ENCODE measurements around the gene TCEA3.

Gene TCEA3

DNA sequence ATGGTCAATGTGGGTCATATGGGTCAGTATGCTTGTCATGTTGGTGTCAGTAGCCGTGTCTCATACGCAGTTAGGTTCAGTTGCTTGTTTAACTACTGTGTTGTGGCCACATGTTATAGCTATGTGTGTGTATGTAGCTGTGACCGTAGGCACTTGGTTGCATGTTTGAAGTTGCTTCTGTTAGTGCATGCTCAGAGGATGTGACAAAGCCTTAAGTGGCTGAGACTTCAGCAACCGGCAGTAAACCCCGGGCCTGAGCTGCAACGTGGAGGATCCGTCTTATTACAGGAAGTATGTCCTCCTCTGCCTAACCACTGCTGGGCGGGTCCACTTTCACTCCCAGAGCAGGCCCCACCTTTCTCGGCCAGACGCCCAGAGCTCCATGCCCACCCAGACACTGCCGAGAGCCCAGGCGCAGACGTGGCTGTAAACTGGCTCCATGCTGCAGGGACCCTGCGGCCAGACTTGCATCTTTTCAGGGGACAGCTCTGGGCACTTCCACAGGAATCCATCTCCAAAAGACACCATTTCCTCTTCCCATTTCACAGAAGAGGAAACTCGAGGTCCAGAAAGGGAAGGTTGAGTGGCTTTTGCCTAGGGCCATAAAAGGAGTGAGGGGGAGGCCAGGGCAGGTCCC is 2.2 kb downstream of the TCEA3 start:
- TF ChIP-seq, protein P1, sequence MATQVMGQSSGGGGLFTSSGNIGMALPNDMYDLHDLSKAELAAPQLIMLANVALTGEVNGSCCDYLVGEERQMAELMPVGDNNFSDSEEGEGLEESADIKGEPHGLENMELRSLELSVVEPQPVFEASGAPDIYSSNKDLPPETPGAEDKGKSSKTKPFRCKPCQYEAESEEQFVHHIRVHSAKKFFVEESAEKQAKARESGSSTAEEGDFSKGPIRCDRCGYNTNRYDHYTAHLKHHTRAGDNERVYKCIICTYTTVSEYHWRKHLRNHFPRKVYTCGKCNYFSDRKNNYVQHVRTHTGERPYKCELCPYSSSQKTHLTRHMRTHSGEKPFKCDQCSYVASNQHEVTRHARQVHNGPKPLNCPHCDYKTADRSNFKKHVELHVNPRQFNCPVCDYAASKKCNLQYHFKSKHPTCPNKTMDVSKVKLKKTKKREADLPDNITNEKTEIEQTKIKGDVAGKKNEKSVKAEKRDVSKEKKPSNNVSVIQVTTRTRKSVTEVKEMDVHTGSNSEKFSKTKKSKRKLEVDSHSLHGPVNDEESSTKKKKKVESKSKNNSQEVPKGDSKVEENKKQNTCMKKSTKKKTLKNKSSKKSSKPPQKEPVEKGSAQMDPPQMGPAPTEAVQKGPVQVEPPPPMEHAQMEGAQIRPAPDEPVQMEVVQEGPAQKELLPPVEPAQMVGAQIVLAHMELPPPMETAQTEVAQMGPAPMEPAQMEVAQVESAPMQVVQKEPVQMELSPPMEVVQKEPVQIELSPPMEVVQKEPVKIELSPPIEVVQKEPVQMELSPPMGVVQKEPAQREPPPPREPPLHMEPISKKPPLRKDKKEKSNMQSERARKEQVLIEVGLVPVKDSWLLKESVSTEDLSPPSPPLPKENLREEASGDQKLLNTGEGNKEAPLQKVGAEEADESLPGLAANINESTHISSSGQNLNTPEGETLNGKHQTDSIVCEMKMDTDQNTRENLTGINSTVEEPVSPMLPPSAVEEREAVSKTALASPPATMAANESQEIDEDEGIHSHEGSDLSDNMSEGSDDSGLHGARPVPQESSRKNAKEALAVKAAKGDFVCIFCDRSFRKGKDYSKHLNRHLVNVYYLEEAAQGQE (IDR thresholded peaks at IDR 0.05; ENCODE audit: insufficient replicate concordance, low read depth), result no peak
- no peak for TF ChIP-seq SPI1 (IDR thresholded peaks at IDR 0.05; ENCODE audit: borderline replicate concordance, low read depth)
- no peak for TF ChIP-seq POLR2AphosphoS5 (IDR thresholded peaks at IDR 0.05; ENCODE audit: low read depth)
- no peak for TF ChIP-seq GABPA (IDR thresholded peaks at IDR 0.05; ENCODE audit: low read depth)
- no peak for TF ChIP-seq CTCF (IDR thresholded peaks at IDR 0.05; ENCODE audit: insufficient read depth, low read length)
- peaks cover 23% of the 10 kb centered on the region for H3K27me3 ChIP-seq (ENCODE audit: insufficient read depth, poor library complexity, severe bottlenecking)
- H3K27ac ChIP-seq (replicated peaks), result no peak overlapping the region
- no peak overlapping the region for H3K4me3 ChIP-seq (replicated peaks; ENCODE audit: insufficient read depth, low read length)
- peak in 1 of 2 experiments; percentile 37 for DNase-seq (ENCODE audit: low read depth in 1 of 2, low spot score in 1 of 2)

DNA sequence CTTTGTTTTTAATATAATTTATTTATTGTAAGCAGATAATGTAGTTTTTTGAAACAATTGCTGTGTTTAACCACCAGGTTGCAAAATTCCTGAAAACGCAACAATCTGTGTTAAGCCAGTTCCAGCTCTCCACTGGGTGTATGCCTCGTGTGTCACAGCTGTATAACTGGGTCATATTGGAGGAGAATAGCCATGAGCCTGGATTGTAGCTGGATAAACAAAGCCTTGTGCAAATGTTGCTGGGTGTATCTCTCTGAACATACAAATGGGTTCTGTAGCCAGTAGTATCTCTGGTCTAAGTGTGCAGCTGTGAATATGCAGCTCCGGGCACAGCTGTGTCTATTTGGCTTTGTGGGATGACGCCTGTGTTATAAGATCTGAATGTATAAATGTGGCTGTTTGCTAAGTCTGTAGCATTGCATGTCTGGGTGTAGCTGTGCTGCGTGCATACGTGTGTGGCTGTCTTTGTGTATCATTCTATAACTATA is 2.8 kb downstream of the TCEA3 start:
- no peak overlapping the region for H3K4me3 ChIP-seq (replicated peaks; ENCODE audit: insufficient read depth, low read length)
- no peak overlapping the region for H3K27ac ChIP-seq (replicated peaks)
- DNase-seq (ENCODE audit: low read depth in 1 of 2, low spot score in 1 of 2), result no peak
- TF ChIP-seq, protein P1 (IDR thresholded peaks at IDR 0.05; ENCODE audit: insufficient replicate concordance, low read depth), result no peak
- TF ChIP-seq GABPA (IDR thresholded peaks at IDR 0.05; ENCODE audit: low read depth) (no peak), SPI1 (IDR thresholded peaks at IDR 0.05; ENCODE audit: borderline replicate concordance, low read depth) (no peak), POLR2AphosphoS5 (IDR thresholded peaks at IDR 0.05; ENCODE audit: low read depth) (no peak), CTCF (IDR thresholded peaks at IDR 0.05; ENCODE audit: insufficient read depth, low read length) (no peak)
- H3K27me3 ChIP-seq (ENCODE audit: insufficient read depth, poor library complexity, severe bottlenecking), result peaks cover 21% of the 10 kb centered on the region

GRCh38 chr1:23421343-23421742 is 3.2 kb downstream of the TCEA3 start:
- TF ChIP-seq, protein P1 (IDR thresholded peaks at IDR 0.05; ENCODE audit: insufficient replicate concordance, low read depth), result no peak
- TF ChIP-seq POLR2AphosphoS5 (IDR thresholded peaks at IDR 0.05; ENCODE audit: low read depth), result no peak
- TF ChIP-seq CTCF (IDR thresholded peaks at IDR 0.05; ENCODE audit: insufficient read depth, low read length), result no peak
- TF ChIP-seq GABPA (IDR thresholded peaks at IDR 0.05; ENCODE audit: low read depth), result no peak
- no peak for TF ChIP-seq SPI1 (IDR thresholded peaks at IDR 0.05; ENCODE audit: borderline replicate concordance, low read depth)
- Histone ChIP-seq H3K4me3 (replicated peaks; ENCODE audit: insufficient read depth, low read length) (no peak overlapping the region), H3K27me3 (ENCODE audit: insufficient read depth, poor library complexity, severe bottlenecking) (peaks cover 19% of the 10 kb centered on the region), H3K27ac (replicated peaks) (no peak overlapping the region)
- no peak for DNase-seq (ENCODE audit: low read depth in 1 of 2, low spot score in 1 of 2)

Data from HL-60 (cell line).